Gastroesophageal sphincter (tissue), 3 donors: ENCODE data around the gene SAP130.

ENCODE experiments used
- CTCF ChIP-seq, 4 experiments: fragments of 200-600 bp in 2 of 4; fragments of 450-650 bp in 2 of 4; sonication (generic) in 1 of 4; IDR thresholded peaks; one replicate each; pipeline ENCODE4 v1.5.1; 2017 to 2019; ENCODE audit warnings: antibody characterized with exemption in 4 of 4, mild to moderate bottlenecking in 2 of 4, moderate library complexity in 2 of 4
- EP300 ChIP-seq: sonication (generic); formaldehyde crosslinking; IDR thresholded peaks from one replicate; pipeline ENCODE4 v1.6.1; 2017; ENCODE audit warnings: antibody characterized with exemption, mild to moderate bottlenecking
- POLR2A ChIP-seq, 2 donors: fragments of 450-650 bp; IDR thresholded peaks; one replicate each; pipeline ENCODE4 v1.6.1; 2017; ENCODE audit warnings: antibody characterized with exemption in 2 of 2, mild to moderate bottlenecking in 2 of 2, moderate library complexity in 1 of 2
- POLR2AphosphoS5 ChIP-seq: sonication (generic); formaldehyde crosslinking; IDR thresholded peaks from one replicate; pipeline ENCODE4 v1.6.1; 2017; ENCODE audit warnings: antibody characterized with exemption

- no peak for TF ChIP-seq CTCF (IDR thresholded peaks at IDR 0.05)
- no peak for TF ChIP-seq POLR2A (IDR thresholded peaks at IDR 0.05)
- no peak for TF ChIP-seq POLR2AphosphoS5
- TF ChIP-seq EP300, result no peak
These were observed 11.2 kb downstream of the SAP130 start for GRCh38 chr2:128016620-128017019.
